Mesodermal cell (in vitro differentiated cells): ENCODE measurements around the gene PDIK1L.
A peak's percentile ranks its signal among the peaks of the same experiment; 100 is the strongest.

Source experiments
- H3K27ac ChIP-seq: 2 replicates; pipeline ENCODE4 v1.7.0; 2013; ENCODE audit warnings: mild to moderate bottlenecking, low read depth, low read length, moderate library complexity; ENCODE audit not compliant: severe bottlenecking
- H3K36me3 ChIP-seq: 2 replicates; pipeline ENCODE4 v1.7.1; 2013; ENCODE audit warnings: mild to moderate bottlenecking, low read length, moderate library complexity; ENCODE audit not compliant: control insufficient read depth, insufficient read depth
- H3K4me1 ChIP-seq: one replicate; pipeline ENCODE4 v1.7.1; 2013; ENCODE audit warnings: mild to moderate bottlenecking, low read length; ENCODE audit not compliant: insufficient read depth, control insufficient read depth, poor library complexity, severe bottlenecking
- H3K4me3 ChIP-seq: 2 replicates; pipeline ENCODE4 v1.7.0; 2013; ENCODE audit warnings: low read length, control low read depth, mild to moderate bottlenecking; ENCODE audit not compliant: insufficient read depth, poor library complexity, severe bottlenecking; ENCODE audit errors: extremely low read depth
- H3K9me3 ChIP-seq: 2 replicates; pipeline ENCODE4 v1.7.1; 2013; ENCODE audit warnings: mild to moderate bottlenecking, low read length, moderate library complexity; ENCODE audit not compliant: control insufficient read depth
- WGBS, 2 experiments: methylation state at CpG; one replicate each; pipeline ENCODE4 v1.1.5; 2013; ENCODE audit warnings: missing lambda C conversion rate in 2 of 2; ENCODE audit not compliant: insufficient coverage in 2 of 2; 5-methylcytosine and 5-hydroxymethylcytosine counted together

PDIK1L gene

DNA sequence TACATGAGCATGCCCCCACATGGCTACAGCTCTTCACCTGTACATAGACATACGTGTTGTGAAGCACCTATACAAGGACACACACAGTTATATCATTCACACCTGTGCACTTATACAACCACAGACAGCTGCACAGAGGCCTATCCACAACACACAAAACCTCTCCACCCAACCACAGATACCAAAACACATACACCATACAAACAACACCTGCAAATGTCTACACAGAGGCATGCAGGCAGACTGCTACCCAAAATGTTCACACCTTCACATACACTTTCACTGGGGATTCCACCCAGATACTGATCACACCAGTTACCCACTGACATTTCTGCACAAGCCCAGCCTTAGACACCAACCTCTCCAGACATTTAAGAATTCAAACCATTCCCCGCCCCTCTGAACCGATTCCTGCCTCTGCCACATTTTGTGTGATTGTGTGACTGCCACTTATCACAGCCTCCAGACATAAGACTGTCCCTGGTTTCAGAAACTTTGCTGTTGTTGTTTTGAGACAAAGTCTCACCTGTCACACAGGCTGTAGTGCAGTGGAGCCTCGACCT is 55.2 kb downstream of the PDIK1L start:
- Histone ChIP-seq H3K4me1 (peaks cover 22% of the 10 kb centered on the region), H3K36me3 (no peaks in the 10 kb centered on the region), H3K9me3 (no peaks in the 10 kb centered on the region), H3K27ac (no peak overlapping the region), H3K4me3 (no peak overlapping the region)
- WGBS, 2 experiments: 79 to 93% methylated on average over 2 to 4 of the region's 4 CpGs

DNA sequence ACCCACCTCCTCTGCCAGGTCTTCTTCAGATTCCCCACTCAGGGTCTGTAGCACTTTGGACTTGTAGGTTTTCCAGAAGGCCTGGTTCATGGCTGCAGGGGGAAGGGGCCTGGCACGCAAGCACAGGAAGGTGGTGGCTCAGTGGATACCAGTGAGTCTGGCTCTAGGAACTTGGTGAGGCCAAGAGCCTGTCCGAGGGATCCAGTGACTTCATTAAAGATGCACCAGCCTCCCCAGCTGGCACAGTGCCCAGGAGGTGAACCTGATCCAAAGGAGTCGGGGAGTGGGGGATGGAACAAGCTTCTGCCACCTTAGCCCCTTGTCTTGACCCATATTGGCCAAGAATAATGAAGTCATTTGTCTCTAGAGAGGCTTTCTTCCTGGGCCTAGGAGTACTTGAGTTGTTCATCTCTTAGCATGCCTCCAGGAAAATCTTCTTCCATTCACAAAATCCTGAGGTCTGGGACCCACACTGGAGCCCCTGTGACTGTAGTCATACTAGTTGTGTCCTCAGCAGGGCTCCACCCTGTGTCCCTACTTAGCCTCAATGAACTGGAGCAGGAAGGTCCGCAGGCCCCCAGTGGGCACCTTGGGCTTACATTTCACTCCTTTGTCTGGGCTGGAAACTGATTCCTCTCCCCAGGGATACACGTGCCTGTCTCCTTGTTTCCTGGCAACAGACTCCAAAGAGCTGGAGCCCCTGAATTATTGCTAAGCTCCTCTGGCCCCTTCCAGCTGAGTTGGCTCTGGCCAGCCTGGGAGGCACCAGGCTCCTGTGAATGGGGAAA is 57.0 kb downstream of the PDIK1L start, which contains the start of gene C1orf232:
C1orf232 (minus strand) TSS at position 554 of the 788 bp plus-strand sequence; CDS start at position 90, 464 bp downstream.
- Histone ChIP-seq H3K4me3 (peak within 1 kb of the TSS; percentile 74), H3K9me3 (no peaks in the 10 kb centered on the region), H3K36me3 (no peaks in the 10 kb centered on the region), H3K27ac (peak within 1 kb of the TSS; percentile 77), H3K4me1 (peaks cover 22% of the 10 kb centered on the region)
- 67 to 79% methylated on average over 4 to 5 of the region's 5 CpGs for WGBS, 2 experiments

DNA sequence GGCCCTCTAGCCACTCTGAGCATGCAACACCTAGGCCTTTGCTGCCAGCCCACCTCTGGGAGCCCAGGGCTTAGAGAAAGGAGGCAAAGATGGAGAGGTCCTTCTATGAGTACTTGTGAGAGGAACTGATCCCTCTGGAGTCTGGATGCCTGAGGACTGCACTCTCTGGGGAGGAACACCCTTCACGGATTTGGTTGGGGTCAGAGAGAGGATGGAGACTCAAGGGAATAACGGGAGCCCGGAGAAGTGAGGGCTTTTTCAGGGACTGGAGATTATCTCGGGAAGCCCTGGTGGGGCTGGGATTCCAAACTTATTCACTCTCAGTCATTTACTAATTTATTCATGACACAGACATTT is 57.6 kb downstream of the PDIK1L start:
- peak overlapping the region; percentile 12 for H3K27ac ChIP-seq
- no peak overlapping the region for H3K4me3 ChIP-seq
- peaks cover 22% of the 10 kb centered on the region for H3K4me1 ChIP-seq

DNA sequence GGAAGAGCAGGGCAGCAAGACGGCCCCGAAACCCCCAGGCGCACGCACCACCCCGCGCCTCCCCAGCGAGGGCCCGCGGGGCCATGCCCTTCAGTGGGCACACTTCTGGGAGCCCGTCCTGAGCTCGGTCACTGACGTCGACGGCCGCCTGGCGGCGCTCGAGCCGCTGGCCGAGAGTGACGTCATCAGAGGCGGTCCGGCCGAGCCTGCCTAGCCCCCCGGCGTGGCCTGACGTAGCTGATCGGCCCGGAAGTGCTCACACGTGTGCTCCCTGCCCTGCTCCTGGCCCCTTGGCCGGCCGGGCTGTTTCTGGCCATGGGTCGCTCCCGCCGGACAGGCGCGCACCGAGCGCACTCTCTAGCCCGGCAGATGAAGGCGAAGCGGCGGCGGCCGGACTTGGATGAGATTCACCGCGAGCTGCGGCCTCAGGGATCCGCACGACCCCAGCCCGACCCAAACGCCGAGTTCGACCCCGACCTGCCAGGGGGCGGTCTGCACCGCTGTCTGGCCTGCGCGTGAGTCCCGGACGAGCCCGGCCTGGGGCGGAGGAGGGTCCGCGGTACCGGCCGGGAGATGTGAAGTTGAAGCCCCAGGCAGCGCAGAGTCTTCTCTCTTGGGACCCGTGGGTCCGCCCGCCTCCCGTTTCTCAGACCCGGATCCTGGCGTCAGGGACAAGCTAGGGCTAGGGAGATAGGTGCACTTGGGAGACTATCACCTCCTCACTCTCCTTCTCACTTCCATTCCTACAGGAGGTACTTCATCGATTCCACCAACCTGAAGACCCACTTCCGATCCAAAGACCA is 58.2 kb downstream of the PDIK1L start, which contains the start of gene ZNF593:
ZNF593 (plus strand) TSS at position 240 of the 803 bp plus-strand sequence; CDS start at position 316, 76 bp downstream.
- peak within 1 kb of the TSS; percentile 77 for H3K27ac ChIP-seq
- H3K4me3 ChIP-seq: peak within 1 kb of the TSS; percentile 74
- H3K4me1 ChIP-seq: peaks cover 18% of the 10 kb centered on the region
- 1% methylated on average over 39 to 67 of the region's 76 CpGs for WGBS, 2 experiments
- no peaks in the 10 kb centered on the region for H3K36me3 ChIP-seq
- no peaks in the 10 kb centered on the region for H3K9me3 ChIP-seq

More for the DNA sequence above, 57.6 kb downstream of the PDIK1L start:
- 78% methylated on average over 1 of the region's 4 CpGs; no CpG with 5 or more reads in 1 of the 2 experiments for WGBS, 2 experiments
- Histone ChIP-seq H3K36me3 (no peaks in the 10 kb centered on the region), H3K9me3 (no peaks in the 10 kb centered on the region)

DNA sequence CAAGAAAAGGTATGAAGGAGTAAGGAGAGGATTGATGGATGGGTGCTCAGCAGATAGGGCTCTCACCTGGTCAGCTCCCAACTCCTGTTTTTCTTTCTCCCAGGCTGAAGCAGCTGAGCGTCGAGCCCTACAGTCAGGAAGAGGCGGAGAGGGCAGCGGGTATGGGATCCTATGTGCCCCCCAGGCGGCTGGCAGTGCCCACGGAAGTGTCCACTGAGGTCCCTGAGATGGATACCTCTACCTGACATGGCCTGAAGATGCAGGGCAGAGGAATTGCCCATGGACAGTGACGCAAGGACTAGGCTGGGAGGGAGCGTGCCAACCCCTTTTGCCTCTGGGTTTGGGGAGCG is 58.8 kb downstream of the PDIK1L start:
- H3K27ac ChIP-seq: no peak overlapping the region
- peak overlapping the region; percentile 74 for H3K4me3 ChIP-seq
- H3K36me3 ChIP-seq: no peaks in the 10 kb centered on the region
- 84 to 96% methylated on average over 7 to 9 of the region's 9 CpGs for WGBS, 2 experiments
- H3K9me3 ChIP-seq: no peaks in the 10 kb centered on the region
- peaks cover 13% of the 10 kb centered on the region for H3K4me1 ChIP-seq

DNA sequence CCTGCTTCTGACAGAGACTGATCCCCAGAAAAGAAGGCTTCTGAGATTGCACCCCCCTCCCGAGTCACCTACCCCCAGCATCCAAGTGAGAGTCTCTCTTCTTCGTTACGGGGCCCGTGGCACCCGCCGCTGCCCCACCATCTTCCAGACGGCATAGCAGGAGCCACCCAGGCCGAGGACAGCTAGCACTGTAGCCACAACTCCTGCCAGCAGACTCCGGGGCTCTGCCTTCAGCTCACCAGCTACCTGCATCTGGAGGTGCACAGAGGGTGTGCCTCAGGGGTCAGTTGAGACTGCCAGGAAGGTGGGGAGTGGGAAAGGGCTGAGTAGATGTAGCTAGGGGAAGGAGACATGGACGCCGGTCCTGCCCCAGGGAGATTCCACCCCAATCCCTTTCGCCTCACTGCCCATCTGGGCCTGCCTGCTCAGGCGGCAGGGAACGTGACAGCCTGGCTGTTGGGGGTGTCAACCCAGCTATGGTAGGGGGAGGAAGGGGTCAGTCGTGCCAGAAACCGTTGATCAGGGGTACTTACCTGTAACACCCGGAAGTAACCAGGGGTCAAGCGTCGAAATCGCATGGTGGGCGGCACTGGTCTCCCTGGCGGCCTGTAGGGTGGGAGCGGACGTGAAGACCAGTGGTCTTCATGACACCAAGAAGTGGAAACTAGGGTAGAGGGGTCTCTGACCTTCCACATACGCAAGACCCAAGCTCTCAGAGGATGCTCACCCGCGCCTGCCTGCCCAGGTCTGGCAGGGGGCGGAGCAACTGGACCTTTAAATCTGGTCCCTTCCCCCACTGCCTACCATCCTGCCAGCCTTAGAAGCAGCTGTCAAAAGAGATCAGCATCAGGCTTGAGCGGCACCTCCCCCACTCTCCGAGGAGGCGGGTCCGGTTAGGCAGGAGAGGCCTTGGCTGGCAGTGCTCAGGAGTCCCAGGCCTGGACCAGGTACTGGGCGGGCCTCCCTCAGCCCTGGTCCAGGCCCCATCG is 59.8 kb downstream of the PDIK1L start, which contains the start of gene ZNF593OS:
ZNF593OS (minus strand) TSS at position 749 of the 989 bp plus-strand sequence; CDS start at position 578, 171 bp downstream.
- 92 to 93% methylated on average over 26 of the region's 34 CpGs for WGBS, 2 experiments
- peak within 1 kb of the TSS; percentile 74 for H3K4me3 ChIP-seq
- H3K36me3 ChIP-seq: no peaks in the 10 kb centered on the region
- no peaks in the 10 kb centered on the region for H3K9me3 ChIP-seq
- H3K4me1 ChIP-seq: peaks cover 9% of the 10 kb centered on the region
- H3K27ac ChIP-seq: no peak within 1 kb of the TSS
